Stimulated activated CD4-positive, alpha-beta T cell treated with anti-CD3 and anti-CD28 coated beads, Interleukin-15, amount 100 ng/mL, for 24 hours (primary cell): ENCODE results near the gene CDK6.

Source experiments
- DNase-seq: peaks from one replicate; pipeline ENCODE4 v3.0.0-alpha.2; 2020

The CDK6 gene

DNA sequence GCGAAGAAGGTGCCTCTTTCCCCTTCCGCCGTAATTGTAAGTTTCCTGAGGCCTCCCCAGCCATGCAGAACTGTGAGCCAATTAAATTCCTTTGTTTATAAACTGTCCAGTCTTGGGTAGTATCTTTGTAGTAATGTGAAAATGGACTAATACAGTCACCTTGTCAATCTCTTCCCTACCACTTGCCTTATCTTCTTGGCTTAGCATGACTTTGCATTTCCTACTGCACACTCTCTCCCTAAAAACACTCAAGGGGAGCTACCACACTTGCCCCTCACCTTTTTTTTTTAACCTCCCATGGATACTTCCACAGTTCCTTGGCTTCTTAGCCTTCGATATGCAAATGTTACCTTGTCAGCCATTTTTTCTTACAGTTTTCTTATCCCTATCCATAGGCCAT is 7.4 kb upstream of the CDK6 start:
- no peak for DNase-seq

DNA sequence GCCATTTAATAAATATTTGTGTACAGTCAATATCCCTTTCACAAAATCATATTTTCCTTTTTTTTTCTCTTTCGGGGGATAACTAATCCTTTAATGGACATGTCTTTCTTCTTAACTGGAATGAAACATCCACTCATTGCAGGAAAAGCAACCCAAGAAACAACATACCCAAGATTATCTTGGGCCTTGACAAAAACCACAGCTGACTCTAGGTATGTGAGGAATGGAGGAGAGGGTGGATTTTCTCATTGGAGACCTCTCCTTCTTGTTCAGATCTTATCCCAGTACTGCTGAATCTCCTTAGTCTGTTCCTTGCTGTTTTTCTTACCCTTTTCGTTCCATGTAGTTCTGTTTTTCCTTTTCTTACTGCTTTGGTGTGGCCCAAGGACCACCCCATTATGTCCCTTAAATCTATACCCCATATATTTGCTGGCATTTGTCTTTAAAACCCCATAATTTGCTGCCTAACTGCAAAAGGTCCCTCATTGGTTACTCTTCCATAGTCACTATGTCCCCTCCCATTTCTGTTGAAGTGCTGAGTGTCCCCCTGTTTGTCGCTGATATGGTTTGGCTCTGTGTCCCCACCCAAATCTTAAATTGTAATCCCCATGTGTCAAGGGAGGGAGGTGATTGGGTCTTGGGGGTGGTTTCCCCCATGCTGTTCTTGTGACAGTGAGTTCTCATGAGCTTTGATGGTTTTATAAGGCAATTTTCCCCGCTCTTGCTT is 6.8 kb upstream of the CDK6 start:
- DNase-seq, result no peak

DNA sequence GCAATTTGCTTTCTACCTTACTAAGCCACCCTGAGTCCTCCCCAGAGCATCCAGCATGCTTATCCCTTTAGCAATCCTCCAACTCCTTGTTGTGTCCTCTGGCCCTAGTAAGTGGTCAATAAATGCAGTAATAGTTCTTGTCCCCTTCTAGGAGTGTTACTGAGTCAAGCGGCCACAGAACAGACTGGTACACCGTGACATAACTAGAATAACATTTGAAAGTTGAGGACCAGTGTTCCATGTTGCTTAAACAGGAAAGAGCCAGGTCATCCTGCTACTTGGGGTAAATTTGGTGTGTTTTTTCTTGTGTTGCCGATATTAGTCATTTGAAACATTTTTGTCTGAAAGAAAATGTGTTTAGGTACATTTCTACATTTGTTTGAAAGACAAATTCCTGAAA is 4.8 kb upstream of the CDK6 start:
- no peak for DNase-seq

DNA sequence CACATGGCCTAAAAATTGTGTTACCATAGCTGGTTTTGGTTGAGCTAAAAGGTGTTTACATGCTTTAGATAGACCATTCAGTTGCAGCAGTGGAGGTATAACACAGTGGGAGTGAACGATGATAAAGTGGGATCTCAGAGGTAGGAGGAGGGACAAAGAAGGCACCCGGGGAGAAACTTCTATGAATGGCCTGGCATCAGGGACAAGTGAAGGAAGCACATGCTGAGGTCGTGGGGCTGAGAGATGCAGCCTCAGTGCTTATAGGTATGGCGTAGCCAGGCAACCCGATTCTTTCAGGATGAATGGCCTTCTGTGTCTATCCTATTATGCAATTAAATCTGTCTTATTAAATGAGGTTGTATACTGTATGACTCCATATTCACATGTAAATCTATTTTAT is 3.9 kb upstream of the CDK6 start:
- no peak for DNase-seq

DNA sequence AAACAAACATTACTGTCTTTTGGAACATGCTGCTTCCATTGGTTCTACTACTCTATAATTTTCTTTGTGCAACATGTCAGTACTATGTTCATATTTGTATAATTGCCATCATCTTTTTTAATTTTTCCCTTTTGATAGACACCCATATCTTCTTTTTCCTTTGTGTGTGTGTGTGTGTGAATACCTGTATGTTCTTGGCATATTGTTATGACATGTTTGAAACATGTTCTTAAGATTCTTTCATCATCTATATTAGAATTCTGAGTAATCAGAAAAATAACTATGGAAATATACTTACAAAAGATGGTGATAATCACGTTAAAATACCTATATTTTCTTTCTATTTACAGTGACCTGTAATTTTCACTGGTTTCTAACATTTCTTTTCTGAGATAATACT is 3.5 kb upstream of the CDK6 start:
- no peak for DNase-seq

DNA sequence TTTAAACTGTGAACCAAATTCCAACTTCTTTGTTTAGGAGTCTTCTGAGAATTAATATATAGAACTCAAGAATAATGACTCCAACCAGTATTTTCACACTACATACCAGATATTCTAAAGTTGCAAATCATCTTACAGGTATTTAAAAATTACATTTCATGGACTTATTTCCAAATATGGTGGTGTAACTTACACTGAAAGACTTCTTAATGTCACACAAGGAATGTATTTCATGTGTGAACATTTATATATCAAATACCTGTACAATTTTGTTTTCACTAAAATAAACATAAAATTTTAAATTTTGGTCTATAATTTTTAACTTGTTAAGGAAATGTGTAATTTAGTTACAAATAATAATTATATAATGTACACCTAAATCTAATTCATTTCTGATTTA is 2.6 kb upstream of the CDK6 start:
- no peak for DNase-seq

DNA sequence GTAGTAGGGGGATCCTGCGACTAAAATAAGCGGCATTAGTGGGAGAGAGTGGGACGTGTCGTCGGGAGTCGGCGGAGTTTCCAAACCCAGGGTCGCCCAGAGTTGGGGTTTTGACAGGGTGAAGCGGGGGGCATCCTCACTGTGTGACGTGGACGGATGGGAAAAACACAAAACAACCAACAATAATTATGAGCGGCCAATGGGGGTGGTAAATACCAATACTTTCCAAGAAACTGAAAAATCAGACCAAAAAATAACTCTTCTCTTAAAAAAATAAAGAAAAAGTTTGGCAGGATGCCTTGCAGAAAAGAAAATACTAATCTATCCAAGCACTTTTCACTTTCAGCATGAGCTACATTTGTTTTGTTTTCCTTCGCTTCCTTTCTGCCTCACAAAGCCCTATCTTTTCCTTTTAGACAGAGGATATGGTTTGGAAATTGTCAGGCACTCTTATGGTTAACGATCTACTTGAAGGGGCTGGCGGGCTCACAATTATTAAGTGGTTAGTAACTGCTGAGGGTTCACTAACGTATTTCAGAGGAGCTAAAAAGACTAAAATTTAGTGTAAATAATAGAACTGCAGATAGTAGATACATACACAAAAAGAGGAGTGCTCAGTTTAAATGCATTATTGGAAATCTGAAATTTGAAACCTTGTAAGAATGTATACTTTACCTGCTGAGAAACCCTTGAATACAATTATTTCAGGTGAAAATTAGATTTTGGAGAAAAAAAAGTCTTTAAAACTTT is 802 bp upstream of the CDK6 start:
- no peak for DNase-seq

DNA sequence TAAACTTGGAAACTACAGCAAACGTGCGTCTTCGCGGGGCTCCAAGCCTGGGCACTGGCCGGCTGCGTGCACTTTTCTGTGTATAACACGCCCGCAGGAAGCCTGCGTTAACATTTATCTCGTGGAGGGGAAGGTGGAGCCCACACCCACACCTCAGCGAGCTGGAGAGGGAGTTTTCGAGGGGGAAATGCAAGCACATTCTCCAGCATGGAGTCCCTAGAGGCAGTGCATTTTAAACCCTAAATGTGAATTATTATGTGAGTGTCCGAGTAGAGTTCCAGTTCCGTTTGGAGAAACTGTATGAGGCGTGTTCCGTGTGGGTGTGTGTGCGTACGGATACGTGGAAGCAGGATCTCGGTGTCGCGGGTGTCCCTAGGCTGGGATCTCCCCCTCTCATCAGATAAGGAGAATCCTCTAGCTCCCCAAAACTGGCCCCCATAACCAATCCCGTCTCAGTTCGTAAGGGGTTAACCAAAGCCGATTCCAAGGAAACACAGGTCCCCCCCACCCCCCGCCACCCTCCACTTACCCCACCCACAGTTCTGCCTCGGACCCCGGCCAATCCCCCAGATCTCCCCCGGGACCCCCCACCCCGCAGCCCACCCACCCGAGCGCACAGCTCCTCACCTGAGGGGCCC is 403 bp downstream of the CDK6 start:
- peak; percentile 63 for DNase-seq

DNA sequence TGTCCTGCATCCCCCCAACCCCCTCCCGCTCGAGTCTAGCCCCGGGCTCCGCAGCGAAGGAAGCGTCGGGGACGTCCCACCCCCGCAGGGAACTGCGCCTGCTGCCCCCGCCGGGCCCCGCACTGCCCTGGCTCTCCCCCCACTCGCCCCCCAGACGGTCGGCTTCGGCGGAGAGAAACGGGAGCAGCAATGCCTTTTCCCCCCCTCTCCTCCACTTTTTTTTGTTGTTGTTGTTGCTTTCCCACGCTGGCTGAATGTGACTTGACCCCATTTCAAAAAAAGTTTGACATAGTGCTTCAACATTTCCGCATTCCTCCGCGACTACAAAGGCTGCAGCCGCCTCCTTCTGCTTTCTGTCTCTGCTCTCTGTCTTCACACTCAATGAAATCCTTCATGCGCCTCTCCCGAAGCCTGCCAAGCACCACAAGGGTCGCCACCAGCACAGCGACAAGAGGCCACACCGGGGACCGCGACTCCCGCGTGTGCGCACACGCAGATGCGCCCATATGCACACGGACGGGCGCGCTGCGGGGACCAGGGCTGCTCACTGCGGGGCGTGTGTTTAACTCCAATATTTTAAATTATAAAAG is 1.0 kb downstream of the CDK6 start:
- DNase-seq, result peak; percentile 66

DNA sequence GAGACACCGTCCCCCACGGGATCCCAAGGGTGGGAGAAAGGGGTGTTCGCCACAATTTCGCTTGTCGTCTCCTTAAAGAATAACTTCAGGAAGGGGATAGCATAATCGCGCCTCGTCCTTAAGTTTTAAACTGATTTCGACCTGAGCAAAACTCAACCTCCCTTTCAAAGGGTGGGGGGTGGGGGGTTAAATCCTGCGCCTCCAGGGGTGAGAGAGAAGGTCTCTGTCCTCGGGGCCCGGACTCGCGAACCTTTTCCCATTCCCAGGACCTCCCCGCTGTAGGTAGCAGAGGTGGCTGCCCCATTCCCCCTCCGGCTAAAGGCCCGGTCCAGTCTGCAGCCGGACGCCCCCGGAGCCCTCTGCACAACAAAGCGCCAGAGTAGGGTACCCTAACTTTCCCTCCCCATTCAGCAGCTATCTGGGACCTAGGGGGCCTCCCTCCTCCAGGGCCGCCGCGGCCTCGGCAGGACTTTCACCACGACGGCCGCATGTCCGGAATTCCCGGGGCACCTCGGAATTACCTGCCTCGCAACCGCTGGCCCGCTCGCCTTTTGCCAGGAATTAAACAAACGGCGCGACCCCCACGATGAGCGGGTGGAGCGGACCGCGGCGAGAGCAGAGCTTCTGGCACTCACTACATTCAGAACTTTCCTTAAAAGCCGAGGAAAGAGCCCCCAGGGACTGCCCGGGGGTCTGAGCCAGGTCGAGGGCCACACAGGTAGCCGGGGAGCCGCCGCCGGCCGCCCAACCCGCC is 1.7 kb downstream of the CDK6 start:
- DNase-seq, result no peak

DNA sequence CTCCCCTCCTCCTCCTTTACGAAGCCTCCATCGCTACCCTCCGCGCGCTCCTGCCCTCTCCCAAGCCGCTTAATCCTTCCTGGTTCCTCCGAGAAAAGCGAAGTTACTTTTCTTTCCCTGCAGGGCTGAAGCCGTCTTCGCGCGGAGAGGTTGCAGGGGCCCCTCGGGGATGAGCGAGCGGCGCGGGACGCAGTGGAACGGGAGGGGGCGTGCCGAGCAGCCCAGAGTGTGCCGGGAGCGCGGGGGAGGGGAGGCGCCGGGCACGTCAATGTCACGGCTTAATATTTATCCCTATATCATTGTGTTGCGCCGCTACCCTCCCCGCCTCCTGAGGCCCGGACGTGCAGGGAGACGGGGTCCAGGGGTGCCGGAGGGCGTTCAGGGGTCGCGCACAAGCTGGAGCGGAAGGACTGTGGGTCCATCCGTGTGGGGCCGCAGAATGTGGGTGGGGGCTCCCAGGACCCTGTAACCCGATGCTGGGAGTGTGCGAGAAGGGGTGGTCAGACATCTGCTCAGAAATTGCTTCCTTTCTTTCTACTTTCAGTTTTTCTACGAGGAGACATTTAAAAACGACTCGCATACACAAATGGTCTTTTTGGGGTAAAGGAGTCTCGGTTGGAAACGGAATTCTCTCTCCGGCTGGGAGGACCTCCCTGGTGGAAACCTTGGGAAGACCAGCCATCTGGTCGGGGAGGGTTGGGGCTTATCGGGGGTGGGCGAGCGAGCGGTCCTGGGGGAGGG is 2.4 kb downstream of the CDK6 start:
- peak; percentile 91 for DNase-seq

DNA sequence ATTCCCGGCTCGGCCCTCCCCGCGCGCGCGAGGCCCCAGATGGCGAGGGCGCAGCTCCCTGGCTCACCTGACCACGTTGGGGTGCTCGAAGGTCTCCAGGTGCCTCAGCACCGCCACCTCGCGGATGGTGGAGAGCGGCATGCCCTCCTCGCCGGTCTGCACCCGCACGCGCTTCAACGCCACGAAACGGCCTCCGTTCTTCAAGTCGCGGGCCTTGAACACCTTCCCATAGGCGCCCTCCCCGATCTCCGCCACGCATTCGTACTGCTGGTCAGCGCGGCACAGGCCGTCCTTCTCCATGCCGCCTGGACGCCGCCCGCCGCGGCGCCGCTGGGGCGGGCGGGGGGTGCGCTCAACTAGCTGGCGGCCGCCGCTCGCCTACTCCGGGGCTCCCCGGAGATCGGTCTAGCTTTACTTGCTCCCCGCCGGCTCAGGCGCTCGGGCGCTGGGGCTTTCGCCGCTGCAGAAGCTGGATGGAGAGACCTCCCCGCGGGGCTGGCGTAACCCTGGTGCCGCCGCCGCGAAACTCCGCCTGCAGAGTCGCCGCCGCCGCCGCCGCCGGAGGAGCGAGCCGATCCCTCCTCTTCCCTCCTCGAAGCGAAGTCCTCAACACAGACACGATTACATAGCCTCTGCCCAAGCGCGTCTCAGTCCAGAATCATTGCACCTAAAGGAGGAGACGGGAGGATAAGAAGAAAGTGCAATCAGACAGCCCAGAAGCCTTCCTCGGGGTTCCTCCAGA is 3.2 kb downstream of the CDK6 start:
- peak; percentile 92 for DNase-seq

DNA sequence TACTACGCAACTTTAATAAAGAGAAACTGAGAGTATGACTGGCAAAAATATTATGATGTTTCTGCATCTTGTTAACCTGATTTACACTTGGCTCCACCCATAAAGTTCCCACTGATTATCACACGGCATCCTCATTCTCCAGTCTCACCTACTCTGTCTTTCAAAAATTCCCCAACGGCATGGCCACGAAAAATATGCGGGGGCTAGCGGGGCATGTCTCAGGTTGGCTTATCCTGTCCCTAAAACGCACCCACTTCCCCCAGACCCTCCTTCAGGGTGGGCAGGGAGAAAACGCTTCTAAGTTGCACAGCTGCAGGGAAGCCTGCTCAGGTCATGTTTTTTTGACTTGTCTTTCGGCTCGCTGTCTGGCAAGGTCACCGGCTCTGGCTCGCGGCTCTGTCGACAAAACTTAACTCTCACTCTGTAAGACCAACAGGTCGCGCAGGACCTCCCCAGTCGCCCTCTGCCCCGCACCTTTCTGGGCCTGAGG is 3.8 kb downstream of the CDK6 start:
- no peak for DNase-seq

DNA sequence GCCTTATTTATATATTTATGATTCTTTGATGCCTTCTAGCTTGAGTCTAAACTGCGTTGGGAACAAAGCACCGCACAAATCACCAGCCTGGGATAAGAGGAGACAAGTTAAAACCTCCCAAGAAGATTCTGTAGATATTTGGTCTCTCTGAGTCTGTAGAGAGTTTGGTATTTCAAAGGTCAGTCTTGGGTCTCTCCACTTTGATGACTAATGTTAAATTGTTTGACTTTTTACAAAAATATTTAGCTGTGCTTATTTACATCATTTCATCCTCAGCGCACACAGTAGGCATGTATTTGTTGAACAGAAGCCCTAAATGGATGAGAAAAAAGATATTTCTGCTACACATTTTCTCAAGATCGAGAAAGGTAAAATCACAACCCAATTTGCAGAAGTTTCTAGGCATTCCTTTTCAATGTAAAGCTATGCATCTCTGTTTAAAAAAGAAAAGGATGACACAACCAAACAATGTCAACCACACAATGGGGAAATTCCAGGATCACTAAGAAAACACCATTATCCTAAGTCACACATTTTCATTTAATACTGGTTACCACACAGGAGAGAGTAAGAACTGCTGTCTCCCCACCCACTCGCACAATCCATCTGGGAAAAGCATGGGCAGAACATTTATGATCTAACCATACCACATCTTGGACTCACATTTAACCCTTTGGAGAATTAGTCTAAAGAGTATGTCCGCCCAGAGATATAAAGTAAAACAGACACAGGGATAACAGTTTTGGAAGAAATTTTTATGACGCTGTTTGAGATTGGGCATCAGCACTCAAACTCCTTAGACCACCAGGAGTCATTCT is 4.4 kb downstream of the CDK6 start:
- peak; percentile 32 for DNase-seq

DNA sequence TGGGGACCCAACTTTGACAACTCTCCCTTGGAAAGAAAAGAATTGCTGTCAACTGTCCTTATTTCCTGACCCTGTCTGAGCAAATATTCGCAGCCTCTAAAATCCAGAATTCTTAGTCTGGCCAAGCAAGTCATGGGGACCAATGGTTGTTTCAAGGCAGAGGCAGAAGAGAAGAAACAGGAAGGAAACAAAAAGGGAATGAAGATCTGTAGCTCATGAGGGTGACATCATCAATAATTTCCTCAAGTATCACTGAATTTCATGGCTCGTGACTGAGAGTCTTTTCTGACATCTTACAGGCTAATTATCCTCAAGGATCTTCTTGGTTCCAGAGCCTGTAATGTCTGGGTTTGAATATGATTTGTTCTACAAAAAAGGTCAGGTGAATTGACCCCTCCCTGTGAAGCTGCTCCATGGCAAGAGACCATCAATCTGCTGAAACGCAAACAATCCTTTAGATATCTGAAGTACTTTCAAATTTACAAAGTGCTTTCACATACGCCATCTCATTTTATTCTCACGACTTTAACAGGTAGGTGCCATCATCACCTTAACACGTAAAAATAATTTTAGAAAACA is 5.8 kb downstream of the CDK6 start:
- DNase-seq, result no peak

DNA sequence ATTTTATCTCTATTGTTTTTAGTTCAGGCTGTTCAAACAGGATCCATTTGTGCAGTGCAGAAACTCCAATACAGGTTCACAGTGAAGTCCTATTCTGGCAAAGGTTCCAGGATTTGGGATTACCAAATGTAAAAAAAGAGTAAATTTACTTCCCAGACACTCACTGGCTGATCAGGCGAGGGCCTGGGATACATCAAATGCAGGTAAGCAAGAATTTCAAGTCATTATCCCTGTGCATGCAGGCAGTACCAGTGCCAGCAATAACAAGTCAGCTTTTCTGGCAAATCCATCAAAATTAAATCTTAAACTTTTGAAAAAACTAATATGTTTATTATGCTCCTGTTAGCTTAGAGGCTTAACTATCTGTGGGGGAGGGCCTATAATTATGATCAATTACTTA is 6.3 kb downstream of the CDK6 start:
- DNase-seq, result no peak

DNA sequence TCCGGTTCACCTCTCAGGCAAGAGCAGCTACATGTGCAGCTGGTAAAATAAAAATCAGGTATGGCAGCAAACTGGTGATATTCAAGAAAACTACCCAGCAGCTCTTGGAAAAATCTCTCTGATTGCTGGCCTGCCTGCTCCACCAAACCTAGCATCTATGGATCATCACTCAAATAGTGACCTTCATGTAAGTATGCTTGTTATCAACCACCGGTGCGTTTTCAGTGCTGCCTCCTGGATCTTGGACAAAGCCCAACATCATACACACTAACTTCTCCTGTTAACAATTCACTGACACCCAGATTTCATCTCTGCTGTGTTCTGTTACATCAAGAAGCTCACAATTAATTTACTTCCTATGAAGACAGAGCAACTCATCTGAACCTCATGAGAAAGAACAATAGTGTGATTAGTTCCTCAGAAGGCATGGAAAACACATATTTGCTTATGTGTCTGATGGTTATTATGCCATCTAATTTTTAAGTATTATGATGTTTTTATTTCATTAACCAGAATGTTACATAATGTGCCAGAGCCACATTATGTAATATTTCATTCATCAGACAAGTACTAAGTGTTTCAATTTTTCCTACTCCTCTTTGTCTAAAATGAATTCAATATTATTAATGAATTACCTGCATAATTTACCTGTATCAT is 8.8 kb downstream of the CDK6 start:
- DNase-seq, result no peak

DNA sequence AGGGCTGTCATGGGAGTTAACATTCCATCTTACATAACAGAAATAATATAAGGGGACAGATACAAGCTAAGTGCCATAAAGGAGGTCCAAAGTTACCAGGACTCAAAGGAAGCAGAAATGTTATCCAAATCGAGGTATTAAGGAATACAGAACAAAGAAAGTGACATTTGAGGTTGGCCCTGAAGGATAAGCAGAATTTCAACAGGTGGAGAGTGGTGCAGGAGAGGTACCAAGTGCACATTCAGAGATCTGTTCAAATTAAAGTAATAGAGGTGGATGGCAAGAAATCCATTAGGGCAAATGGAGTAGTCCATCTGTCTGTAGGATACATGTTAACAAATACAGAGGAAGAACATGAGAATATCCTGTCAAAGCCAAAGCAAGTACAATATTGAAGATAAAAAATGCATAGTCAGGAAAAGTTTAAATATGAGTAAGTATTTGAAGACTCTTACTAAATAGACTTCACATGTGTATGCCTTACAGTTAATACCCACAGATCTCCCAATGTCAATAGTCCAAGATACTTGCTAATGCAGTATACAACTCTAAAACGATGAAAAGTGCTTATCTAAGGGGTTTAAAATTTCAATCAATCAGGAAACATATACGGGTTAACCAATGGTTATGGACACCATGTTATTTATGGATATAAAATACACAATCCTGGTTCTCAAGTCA is 10.0 kb downstream of the CDK6 start:
- DNase-seq, result no peak

DNA sequence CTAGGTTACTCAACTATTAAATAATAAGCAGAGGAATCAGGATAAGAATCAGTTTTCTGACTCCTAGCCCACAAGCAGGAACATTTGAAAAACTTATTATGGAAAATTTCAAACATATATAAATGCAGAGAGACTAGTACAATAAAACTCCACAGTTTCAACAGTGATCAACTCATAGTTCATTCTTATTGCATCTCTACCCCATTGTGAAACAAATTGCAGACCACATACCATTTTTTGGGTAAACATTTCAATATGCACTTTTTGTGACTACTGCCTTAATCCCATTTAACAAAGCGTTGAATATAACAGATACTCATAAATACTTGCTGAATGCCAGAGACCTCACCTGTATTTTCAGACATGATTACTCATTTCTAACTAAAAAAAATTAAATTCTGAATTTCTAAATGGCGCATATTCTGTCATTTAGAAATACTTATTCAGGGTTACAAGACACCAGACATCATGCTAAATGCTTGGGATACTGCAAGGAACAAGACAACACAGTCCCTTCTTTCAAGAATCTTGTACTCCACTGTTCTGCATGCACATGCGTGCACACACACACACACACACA is 11.4 kb downstream of the CDK6 start:
- no peak for DNase-seq
